Measurements from ENCODE around the gene SETD7.
A peak's percentile ranks its signal among the peaks of the same experiment; 100 is the strongest.
"Not testable (repeated sequence)": the region's sequence is repeated elsewhere in the genome, so short reads cannot be mapped to it uniquely, and the experiment has no call there.

The SETD7 gene

DNA sequence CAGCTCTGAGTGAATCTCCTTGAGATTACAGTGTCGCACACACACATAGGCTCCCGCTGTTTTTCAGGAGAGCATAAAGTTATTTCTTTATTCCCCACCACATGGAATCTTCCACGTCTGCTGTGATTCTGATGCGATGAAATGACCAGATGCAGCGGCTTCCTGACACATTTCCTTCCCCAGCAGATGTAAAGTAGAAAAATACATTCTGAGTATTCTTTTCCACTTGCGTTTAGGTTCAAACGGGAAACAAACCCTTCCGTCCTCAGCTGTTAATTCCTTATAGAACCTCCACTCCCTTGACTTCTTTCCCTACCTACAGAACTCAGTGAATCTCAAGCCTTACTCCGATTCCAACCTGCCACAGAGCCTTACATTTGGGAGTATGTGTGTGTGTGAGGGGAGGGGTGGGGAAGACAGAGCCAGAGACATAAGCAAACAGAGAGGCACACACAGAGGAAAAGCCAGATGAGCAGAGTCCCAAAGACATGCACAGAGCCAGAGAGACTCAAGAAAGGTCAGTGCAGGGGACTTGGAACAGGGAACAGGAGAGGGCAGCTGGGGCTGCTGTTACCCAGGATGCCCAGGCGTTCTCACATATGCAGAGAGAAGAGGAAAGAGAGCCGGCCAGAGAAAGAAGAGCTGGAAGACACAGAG lies 47.3 kb downstream of the SETD7 start:
- no peak for DNase-seq

DNA sequence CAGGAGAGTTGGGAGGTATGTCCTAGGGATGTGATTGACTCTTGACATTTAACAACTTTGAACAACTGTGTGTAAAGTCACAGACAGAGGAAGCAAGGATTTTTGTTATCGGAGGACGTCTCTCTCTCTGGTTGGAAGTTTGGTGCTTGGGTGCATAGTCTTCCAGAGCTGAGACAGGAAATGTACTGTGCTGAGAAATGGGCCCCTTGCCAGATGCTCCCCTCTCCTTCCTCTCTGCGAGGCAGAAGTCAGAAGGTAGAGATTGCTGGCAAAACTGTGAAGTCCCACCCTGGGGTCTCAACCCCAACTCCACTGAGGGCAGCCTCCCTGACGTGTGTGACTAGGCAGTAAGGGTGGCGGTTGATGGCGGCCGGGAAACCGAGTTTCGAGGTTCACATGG lies 49.2 kb downstream of the SETD7 start:
- DNase-seq, result no peak

DNA sequence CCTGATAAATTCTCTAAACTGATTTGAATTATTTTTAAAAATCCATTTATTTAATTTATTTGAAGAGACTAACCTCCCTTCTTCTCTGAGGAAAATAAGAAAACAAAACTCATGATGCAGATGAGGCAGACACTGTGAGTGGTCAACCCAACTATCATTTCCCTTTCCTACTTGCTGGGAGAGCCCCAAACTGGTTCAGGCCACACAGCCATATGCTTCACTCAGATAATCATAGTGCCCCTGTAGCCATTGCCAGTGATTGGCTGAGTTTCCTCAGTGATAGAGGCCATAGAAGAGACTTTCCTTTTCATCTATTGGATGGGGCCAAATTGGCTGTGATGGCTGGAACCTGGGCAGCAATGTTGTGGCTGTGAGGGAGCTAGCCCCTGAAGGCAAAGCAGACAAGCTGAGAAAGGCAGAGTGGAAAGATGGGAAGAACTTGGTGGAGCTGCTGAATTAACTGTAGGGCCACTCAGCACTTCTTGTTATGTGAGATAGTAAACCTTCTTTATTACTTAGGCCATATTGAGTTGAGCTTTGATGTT lies 52.3 kb downstream of the SETD7 start:
- DNase-seq, result no peak

DNA sequence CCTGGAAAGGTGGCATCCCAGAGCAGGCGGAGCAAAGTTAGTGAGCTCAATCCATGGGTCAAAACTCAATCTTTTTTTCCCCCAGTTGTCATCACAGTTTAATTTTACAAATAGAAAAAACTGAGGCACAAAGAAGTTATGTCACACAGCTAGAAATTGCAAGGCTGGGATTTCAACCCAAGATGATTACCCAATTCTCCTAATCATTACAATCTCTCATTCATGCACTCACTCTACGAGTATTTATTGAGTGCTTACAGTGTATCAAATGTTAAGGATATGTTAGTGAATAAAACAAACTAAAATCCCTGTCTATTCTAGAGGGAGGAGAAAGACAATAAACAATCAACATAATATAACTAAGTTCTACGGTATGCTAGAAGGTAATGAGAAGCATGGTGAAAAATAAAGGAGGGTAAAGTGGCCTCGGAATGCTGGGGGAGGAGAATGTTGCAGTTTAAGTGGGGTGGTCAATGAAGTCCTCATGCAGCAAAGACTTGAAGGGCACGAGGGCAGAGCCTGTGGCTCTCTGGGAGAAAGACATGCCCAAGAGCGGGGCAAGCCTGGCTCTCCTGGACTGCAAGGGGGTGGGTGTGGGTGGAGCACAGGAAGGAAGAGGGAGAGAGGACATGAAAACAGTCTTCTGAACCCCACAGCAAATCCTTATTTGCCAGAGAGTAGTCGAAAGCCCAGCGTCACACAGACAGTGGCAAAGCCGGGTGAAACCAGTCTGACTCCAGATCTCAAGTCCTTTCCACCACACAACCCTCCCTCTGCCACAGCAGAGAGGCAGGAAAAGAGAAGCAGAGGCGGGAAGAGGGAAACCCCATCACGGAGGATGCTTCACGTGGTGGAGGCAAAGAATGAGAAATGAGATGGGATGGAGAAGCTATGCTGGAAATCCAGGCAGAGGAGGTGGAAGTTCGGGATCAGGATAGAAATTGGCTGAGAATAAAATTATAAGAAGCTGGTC lies 53.8 kb downstream of the SETD7 start:
- DNase-seq, result no peak

DNA sequence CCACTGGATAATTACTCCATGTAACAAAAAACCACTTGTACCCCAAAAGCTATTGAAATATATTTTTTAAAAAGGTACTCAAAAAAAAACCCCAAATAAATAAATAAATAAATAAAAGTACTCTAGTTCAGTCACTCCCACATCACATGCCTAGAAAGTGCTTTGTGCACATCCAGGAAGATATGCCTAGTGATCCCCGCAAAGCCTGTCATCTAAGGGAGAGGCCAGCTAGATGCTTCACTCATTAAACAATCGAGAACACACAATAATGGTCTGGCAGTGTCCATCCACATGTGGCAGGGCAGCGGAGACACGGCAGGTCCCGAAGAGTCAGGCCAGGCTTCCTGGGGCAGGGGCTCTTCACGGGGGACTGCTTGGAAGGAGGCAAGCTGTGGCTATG lies 54.5 kb downstream of the SETD7 start:
- peak; percentile 47 for DNase-seq

DNA sequence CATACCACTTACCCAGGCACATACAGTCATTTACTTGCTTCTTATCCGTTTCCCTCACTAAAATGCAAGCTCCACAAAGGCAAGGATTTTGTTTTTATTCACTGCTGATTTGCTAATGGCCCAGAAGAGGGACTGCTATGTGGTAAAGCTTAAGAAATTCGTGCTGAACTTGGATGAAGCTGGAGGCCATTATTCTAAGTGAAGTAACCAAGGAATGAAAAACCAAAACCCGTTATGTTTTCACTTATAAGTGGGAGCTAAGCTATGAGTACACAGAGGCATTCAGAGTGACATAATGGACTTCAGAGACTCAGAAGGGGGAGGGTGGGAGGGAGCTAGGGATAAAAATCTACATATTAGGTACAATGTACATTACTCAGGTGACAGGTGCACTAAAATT lies 54.9 kb downstream of the SETD7 start:
- DNase-seq, result no peak

DNA sequence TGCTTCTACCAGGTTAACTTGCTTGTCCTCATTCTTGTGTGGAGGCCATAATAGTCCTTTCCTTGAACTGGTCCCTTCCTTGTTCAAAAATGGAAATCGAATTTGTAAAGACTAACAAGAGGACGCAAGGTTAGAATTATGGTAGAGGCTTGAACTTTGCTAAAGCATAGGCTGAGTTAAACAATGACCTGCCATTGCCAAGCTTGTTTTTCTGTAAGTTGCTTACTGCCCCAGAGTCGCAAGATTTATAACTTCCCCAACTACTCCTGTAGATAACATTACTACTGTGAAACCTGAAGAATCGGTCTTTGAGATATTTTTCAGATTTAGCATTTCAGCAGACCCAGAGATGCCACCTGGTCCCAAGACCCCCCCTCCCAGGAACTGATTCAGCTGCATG lies 56.8 kb downstream of the SETD7 start:
- DNase-seq, result no peak

DNA sequence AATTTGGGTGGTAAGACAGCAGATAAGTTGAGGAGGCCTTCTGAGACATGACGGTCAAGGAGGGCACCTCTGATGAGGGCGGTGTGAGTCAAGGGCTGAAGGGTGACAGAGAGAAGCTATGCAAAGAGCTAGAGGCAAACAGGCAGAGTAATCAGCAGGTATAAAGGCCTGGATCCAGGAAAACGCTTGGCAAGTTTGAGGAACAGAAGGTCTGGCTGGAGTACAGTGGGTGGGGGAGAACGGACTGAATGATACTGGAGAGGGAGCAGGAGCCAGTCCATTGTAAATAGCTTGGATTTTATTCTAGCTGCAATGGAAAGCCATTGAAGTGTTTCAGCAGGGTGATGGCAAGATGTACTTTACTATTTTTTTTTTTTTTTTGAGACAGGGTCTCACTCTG lies 62.8 kb downstream of the SETD7 start:
- no peak for DNase-seq

DNA sequence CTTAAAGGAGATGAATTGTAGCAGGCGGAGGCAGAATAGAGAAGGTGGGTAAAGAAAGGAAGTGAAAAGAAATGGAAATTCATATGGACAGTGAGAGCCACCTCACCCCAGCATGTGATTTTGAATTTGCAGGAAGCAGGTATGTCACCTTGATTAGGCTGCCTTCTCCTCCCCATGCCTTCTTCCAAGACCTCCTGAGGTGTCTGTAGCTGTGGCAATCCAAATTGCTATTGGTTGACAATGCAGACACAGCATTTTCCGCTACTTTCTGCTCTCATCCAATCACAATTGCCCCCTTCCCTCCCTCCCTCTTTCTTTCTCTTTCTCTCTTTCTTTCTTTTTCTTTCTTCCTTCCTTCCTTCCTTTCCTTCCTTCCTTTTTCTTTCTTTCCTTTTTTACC lies 63.6 kb downstream of the SETD7 start:
- DNase-seq, result no peak

DNA sequence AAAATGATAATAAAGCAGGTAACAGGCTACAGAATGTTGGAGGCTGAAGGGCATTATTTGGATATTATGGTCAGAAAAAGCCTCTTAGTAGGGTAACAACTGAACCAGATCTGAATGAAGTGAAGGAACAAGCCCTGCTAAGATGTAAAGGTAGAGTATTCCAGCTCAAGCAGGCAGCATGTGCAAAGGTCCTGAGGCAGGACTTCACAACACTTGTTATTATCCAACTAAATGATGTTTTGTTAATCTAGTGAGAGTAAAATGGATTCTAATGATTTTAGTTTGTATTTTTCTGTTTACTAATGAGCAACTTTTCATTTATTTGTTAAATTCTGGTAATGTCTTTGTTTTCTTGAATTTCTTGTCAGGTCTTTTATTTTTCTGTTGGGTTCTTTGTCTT lies 66.4 kb downstream of the SETD7 start:
- no peak for DNase-seq

DNA sequence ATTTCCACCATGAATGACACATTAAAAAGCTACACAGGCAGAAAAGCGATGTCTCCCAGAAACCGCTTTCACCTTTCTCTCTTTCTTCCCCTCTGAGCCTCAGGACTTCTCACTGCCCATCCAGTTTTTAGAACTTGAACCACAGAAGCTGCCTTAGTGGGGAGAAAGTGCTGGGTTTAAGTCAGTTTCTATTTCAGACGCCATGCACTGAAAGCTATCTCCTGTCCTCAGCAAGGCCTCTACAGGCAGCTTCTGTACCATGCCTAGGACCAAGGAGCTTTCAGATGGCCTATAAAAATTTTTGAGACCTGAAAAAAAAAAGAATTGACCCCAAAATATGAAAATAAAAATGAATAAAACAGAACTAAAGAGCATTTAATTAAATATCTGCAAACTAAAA lies 67.6 kb downstream of the SETD7 start:
- DNase-seq, result no peak

DNA sequence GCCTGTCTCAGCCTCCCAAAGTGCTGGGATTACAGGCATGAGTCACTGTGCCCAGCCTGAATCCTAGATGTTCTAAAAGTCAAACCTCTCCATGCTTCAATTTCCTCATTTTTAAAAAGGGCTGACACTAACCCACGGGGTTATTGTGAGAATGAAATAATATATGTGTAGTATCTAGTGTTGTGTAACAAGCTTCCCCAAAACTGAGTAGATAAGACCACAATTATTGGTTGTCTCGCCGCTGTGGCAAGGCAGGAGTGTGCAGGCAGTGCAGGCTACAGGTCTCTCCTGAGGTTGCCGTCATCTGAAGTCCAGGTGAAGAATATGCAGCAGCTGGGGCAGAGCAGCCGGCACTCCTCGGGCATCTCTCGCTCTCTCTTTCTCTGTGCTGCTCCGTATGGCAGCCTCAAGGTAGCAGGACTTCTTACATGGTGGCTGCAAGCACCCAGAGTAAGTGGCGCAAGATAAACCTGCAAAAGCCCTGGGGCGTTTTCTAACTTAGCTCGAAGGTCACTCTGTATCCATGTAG lies 71.2 kb downstream of the SETD7 start:
- DNase-seq, result no peak

DNA sequence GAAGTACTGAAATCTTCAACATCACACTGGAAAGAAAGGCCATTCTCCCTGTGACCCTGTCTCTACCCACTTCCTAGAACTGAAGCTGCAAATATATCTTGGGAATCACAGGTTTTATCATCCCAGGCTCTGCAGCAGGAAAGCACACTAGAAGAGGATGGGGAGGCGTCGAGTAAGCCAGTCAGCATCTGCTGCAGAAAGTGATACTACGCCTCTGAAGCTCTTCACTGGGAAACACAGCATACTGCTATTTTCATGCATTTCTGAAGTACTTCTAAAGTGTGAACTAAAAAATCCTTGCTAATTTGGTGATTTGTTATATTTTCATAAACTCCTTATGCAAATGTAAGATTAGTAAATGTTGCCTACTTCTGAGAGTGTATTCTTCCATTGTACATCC lies 73.0 kb downstream of the SETD7 start:
- no peak for DNase-seq

DNA sequence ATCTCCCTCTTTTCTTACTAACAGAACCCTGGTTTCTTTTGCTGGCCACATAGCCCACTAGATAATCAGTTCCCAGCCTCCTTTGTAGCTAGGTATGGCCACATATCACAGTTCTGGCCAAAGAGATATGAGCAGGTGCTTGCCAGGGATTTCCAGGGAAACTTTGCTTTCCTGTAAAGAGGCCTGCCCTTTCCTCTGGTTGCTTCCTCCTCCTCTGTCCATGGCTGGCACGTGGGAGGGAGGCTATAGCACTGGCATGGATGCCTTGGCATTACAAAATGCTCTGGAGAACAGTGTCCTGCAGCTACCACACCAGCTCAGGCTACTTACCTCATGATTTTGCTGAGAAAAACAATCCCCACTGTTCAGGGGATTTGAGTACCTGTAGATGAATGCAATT lies 74.6 kb downstream of the SETD7 start:
- no peak for DNase-seq

DNA sequence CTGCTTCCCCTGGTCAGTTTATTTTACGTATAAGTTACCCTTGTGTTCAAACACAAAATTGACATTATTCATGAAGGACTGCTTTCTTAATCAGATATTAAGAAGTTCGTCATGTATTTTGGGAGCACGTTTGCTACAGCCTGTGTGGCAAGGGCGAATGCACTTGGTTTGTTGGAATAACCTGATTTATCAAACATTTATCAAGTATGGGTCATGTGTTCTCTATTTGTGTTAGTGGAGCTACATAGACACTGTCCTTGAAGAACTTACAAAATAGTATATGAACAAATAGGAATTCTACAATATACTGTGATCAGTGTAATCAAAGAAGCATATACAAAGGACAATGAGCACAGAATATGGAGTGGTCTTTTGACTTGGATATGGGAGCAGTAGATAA lies 79.7 kb downstream of the SETD7 start:
- DNase-seq, result no peak

DNA sequence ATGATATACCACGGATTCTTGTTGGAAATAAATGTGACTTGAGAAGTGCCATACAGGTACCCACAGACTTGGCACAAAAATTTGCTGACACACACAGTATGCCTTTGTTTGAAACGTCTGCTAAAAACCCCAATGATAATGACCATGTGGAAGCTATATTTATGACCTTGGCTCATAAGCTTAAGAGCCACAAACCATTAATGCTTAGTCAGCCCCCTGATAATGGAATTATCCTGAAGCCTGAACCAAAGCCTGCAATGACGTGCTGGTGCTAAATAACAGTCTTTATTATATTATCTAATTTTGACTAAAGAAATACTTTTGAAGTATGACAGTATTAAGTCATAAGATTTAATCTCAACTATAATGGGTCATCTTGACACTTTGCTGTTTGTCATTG lies 83.2 kb downstream of the SETD7 start:
- no peak for DNase-seq

DNA sequence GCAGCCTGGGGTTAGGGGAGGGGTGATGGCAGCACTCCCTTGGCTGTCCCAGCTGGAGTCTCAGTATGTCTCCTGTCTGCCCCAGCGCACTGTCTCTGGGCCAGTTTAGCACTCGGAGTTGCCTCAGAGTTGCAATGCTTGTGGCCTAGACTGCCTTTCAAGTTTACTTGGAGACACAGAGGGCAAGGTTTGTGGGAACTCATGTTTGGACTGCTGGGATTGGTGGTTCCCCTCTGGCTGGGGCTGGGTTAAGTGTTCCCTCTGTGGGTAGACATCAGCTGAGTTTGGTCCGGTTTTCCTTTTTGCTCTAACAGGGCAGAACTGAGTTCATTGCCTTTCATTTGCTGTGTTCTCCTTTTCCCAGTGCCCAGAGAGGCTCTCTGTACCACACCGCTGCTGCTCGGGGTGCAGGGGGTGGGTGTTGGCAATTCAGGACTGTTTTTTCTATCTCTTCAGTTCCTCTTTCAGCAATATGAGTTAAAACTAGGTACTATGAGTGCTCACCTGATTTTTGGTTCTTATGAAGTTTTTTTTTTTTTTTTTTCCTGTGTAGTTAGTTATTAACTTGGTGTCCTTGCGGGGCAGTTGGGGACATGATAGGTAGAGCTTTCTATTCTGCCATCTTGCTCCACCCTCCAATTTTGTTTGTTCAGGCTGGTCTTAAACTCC lies 84.9 kb downstream of the SETD7 start:
- no peak for DNase-seq

DNA sequence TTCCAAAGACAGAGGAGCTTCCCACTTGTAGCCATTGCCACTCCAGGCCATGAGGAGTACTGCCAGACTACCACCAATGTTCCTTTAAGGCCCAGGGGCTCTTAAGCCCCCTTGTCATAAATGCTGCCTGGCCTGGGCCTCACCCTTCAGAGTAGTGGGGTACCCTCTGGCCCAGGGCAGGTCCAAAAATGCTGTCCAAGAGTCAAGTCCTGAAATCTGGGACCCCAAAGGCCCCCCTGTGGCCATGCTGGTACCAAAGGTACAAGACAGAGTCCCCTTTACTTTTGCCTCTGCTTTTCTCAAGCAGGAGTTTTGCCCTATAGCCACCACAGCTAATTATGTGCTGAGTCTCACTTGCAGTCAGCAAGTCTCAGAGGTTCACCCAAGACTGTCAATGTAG lies 85.7 kb downstream of the SETD7 start:
- DNase-seq, result no peak

DNA sequence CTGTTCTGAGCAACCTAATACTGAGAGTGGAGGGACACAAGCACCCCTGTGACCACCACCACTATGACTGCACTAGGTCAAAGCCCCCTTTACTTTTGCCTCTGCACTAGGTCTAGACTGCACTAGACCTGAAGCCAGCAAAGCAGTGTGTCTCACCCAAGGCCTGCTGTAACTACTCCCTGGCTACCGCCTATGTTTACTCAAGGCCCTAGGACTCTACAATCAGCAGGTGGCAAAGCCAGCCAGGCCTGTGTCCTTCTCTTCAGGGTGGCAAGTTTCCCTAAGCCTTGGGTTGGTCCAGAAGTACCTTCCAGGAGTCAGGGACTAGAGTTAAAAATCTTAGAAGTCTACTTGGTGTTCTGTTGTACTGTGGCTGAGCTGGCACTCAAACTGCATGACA lies 86.2 kb downstream of the SETD7 start:
- DNase-seq, result no peak

DNA sequence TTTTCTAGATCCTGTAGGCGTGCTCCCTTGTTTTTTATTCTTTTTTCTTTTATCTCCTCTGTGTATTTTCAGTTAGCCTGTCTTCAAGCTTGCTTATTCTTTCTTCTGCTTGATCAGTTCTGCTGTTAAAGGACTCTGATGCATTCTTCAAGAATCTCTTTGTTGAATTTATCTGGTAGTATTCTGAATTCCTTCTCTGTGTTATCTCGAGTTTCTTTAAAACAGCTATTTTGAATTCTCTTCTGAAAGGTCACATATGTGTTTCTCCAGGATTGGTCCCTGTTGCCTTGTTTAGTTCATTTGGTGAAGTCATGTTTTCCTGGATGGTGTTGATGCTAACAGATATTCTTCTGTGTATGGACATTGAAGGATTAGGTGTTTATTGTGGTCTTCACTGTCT lies 86.8 kb downstream of the SETD7 start:
- no peak for DNase-seq

DNA sequence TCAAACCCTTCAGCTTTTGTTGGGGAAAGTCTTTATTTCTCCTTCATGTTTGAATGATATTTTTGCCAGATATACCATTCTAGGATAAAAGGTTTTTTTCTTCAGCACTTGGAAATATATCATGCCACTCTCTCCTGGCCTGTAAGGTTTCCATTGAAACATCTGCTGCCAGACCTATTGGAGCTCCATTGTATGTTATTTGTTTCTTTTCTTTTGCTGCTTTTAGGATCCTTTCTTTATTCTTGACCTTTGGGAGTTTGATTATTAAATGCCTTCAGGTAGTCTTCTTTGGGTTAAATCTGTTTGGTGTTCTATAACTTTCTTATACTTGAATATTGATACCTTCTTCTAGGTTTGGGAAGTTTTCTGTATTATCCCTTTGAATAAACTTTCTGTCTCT lies 87.3 kb downstream of the SETD7 start:
- not testable (repeated sequence) for DNase-seq

DNA sequence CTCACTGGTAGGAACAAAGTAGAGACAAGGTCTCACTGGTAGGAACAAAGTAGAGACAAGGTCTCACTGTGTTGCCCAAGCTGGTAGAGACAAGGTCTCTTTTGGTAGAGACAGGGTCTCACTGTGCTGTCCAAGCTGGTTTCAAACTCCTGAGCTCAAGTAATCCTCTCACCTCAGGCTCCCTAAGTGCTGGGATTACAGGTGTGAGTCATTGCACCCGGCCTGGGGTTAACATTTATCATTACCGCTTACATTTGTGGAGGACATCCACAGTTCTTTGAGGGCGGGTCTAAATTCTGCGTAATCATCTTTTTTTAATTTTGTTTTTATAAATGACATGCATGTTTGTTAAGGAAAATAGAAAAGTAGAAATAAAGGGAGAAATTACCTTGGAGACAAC lies 90.1 kb downstream of the SETD7 start:
- no peak for DNase-seq

DNA sequence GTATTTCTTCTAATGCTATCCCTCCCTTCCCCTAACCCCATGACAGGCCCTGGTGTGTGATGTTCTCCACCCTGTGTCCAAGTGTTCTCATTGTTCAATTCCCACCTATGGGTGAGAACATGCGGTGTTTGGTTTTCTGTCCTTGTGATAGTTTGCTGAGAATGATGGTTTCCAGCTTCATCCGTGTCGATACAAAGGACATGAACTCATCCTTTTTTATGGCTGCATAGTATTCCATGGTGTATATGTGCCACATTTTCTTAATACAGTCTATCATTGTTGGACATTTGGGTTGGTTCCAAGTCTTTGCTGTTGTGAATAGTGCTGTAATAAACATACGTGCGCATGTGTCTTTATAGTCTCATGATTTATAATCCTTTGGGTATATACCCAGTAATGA lies 91.5 kb downstream of the SETD7 start:
- not testable (repeated sequence) for DNase-seq
